ENCODE data around the gene HGF. TPM values are rescaled to one million over a fixed set of nuclear protein-coding genes. Genes with fewer than 3 reads are reported as not detected.

The HGF gene
- total and polyA plus RNA-seq, 2 of the 13 experiments (the other 11 are each of a cell fraction or from before 2014, with no cell fraction given), result not detected

- POLR2A ChIA-PET, result no interaction called here
- 0% methylated on average over 2 of the region's 2 CpGs for WGBS (ENCODE audit: low lambda C conversion rate)
- H4K20me1 ChIP-seq (ENCODE audit: insufficient read depth, low read length), result no peaks in the 10 kb centered on the region
- no peaks in the 10 kb centered on the region; a peak in 1 of 5 replicates for H3K27me3 ChIP-seq (ENCODE audit: control insufficient read depth in 1 of 2, insufficient read depth in 2 of 2, low read length in 2 of 2)
- no TSS peak for BruUV-seq (replicated peaks)
- no peaks in the 10 kb centered on the region for H3K79me2 ChIP-seq (ENCODE audit: insufficient read depth, low read length)
- no peak for ATAC-seq
- no peaks in the 10 kb centered on the region for H3K36me3 ChIP-seq (replicated peaks in 1 of 2; ENCODE audit: control insufficient read depth in 1 of 2, insufficient read depth in 2 of 2, low read length in 2 of 2)
- no peak overlapping the region for H2AFZ ChIP-seq (ENCODE audit: low read length)
- no peak for FAIRE-seq
- CTCF ChIA-PET (ENCODE audit: low intra/inter-chr PET ratio, low total read pairs), result no interaction called here
- no peaks in the 10 kb centered on the region for H3K4me1 ChIP-seq (ENCODE audit: insufficient read depth, low read length)
- DNase-seq (ENCODE audit: low spot score), result no peak
- H3K27ac ChIP-seq (ENCODE audit: extremely low read length, insufficient read depth, low read length), result no peak overlapping the region
- H3K4me3 ChIP-seq (replicated peaks in 1 of 3; ENCODE audit: insufficient read depth in 1 of 3, low read depth in 2 of 3, low read length in 3 of 3), result no peak overlapping the region
- intact Hi-C loops (cut with micrococcal nuclease; ENCODE audit: unreplicated experiment), result no loop called here
- no peak overlapping the region for H3K9ac ChIP-seq (ENCODE audit: insufficient read depth, low read depth, low read length)
- H3K9me3 ChIP-seq (ENCODE audit: low read length), result no peaks in the 10 kb centered on the region
- in situ Hi-C loops (cut with HindIII; ENCODE audit: extremely low pct_ligation_motif_present, low pct_unique_long_range_greater_than_20kb), result no loop called here
- H3K4me2 ChIP-seq (ENCODE audit: low read depth, low read length), result no peak overlapping the region
- no peak for TF ChIP-seq THAP9 (CRISPR knock-in tag; IDR thresholded peaks at IDR 0.05; ENCODE audit: borderline replicate concordance)
- TF ChIP-seq ZNF720 (CRISPR knock-in tag; IDR thresholded peaks at IDR 0.05), result no peak
- no peak for TF ChIP-seq TAF15 (IDR thresholded peaks at IDR 0.05; ENCODE audit: low read depth, low read length, poor library complexity, severe bottlenecking)
- TF ChIP-seq ZNF530 (CRISPR knock-in tag; IDR thresholded peaks at IDR 0.05; ENCODE audit: low read depth), result no peak
- TF ChIP-seq JDP2 (CRISPR knock-in tag; IDR thresholded peaks at IDR 0.05; ENCODE audit: borderline replicate concordance), result no peak
- no peak for TF ChIP-seq ZNF691 (CRISPR knock-in tag; IDR thresholded peaks at IDR 0.05; ENCODE audit: borderline replicate concordance, low read depth)
- TF ChIP-seq ZBTB1 (CRISPR knock-in tag; IDR thresholded peaks at IDR 0.05; ENCODE audit: borderline replicate concordance), result no peak
- TF ChIP-seq TFDP2 (CRISPR knock-in tag; IDR thresholded peaks at IDR 0.05), result no peak
- no peak for TF ChIP-seq MAF1 (CRISPR knock-in tag; IDR thresholded peaks at IDR 0.05; ENCODE audit: borderline replicate concordance)
- no peak for TF ChIP-seq ZNF17 (CRISPR knock-in tag; IDR thresholded peaks at IDR 0.05)
- TF ChIP-seq, protein P1, sequence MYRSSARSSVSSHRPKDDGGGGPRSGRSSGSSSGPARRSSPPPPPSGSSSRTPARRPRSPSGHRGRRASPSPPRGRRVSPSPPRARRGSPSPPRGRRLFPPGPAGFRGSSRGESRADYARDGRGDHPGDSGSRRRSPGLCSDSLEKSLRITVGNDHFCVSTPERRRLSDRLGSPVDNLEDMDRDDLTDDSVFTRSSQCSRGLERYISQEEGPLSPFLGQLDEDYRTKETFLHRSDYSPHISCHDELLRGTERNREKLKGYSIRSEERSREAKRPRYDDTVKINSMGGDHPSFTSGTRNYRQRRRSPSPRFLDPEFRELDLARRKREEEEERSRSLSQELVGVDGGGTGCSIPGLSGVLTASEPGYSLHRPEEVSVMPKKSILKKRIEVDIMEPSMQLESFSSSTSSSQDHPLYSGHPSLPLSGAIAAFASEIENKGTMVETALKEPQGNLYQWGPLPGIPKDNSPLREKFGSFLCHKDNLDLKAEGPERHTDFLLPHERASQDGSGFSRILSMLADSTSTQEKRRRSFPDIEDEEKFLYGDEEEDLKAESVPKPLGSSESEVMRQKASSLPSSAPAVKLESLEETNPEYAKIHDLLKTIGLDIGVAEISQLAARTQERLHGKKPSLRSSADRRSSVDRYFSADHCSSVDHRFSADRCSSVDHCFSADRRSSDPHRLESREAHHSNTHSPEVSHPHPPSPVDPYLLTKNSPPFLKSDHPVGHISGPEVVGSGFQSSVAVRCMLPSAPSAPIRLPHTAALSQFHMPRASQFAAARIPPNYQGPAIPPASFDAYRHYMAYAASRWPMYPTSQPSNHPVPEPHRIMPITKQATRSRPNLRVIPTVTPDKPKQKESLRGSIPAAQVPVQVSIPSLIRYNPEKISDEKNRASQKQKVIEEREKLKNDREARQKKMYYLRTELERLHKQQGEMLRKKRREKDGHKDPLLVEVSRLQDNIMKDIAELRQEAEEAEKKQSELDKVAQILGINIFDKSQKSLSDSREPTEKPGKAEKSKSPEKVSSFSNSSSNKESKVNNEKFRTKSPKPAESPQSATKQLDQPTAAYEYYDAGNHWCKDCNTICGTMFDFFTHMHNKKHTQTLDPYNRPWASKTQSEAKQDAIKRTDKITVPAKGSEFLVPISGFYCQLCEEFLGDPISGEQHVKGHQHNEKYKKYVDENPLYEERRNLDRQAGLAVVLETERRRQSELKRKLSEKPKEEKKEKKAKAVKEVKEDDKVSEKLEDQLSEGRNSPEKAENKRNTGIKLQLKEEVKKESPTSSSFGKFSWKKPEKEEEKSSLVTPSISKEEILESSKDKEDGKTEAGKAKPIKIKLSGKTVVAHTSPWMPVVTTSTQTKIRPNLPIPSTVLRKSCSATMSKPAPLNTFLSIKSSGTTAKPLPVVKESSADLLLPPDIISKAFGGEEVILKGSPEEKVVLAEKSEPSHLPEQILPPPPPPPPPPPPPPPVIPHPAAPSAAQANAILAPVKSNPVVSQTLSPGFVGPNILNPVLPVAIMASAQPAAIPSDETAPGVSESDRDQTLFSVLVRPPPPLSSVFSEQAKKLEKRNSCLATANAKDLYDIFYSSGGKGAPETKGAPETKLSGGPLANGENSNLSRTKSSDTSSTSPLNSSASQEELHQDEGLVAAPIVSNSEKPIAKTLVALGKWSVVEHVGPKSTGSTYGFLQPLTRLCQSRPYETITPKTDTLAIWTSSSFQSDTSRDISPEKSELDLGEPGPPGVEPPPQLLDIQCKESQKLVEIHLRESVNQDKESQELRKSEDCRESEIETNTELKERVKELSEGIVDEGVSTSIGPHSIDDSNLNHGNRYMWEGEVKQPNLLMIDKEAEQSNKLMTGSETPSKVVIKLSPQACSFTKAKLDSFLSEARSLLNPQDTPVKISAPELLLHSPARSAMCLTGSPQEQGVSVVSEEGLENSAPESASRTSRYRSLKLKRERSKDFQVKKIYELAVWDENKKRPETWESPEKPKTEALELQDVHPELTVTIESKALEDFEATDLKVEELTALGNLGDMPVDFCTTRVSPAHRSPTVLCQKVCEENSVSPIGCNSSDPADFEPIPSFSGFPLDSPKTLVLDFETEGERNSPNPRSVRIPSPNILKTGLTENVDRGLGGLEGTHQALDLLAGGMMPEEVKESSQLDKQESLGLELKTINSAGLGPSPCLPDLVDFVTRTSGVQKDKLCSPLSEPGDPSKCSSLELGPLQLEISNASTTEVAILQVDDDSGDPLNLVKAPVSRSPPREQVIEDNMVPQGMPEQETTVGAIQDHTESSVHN (CRISPR knock-in tag; IDR thresholded peaks at IDR 0.05), result no peak
Observed at GRCh38 chr7:81682873-81683272, 87.0 kb downstream of the HGF start.

Data from HepG2 (cell line).